HG02759 (cell line): ENCODE data around the gene METTL21C.

ENCODE experiments used
- ATAC-seq: cut with Tn5 transposase; IDR thresholded peaks from one replicate; pipeline ENCODE4 v1.9.1; 2021; ENCODE audit warnings: mild to moderate bottlenecking, moderate library complexity; ENCODE audit not compliant: unreplicated experiment

Gene METTL21C

GRCh38 chr13:102694937-102695336 is at the start of gene METTL21C:
Gene METTL21C (minus strand): TSS chr13:102695044. CDS start chr13:102694498, 546 bp downstream.
- no peak for ATAC-seq

- ATAC-seq, result no peak
Observed at GRCh38 chr13:102742506-102742905, 47.7 kb upstream of the METTL21C start.

DNA sequence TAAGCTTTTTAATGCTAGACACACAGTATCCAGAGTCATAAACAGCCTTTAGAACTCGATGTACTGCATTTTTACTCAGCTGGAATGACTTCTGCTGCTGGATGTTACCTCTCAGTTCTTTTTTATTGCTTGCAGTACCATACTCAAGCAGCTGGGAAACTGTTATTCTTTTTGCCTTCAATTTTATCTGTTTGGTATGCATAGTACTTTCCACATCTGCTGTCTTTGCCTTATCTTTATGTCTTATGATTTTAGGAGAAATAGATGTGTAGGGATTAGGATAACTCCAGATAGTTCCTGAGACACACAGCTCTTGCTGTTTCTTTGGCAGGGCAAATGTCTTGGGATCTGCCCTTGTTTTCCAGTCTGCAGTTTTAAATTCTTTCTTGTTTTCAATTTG is 47.3 kb upstream of the METTL21C start:
- ATAC-seq, result no peak

DNA sequence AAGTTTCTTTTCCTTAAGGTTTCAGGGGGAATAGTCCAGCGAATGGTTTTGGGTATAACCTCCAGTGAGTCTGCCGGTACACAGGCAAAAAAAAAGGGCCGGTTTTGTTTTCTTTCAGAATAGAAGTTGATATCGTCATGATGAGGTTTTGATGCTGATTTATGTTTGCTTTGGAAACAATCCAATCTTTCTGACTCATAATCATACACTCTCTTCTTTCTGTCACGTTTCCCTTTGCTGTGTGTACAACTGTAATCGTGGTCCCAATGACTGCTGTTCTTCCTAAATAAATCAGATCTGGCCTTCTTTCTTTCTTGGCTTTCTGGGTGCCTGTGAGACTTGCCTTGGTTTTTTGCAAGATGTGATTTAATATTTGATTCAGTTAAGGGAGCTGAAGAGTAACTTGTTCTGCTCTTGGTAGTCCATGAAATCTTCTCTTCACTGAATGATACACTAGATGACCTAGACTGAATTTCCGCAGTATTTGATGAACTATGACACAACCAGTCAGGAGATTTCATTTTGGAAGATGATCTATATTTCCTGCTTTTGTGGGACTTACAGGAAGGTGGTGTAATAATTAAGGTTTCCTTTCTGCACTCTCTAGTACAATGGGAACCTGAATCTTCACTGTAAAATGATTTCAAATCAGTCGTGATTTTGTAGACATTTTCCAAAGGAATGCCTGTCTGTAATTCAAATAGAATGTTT is 34.9 kb upstream of the METTL21C start:
- no peak for ATAC-seq

DNA sequence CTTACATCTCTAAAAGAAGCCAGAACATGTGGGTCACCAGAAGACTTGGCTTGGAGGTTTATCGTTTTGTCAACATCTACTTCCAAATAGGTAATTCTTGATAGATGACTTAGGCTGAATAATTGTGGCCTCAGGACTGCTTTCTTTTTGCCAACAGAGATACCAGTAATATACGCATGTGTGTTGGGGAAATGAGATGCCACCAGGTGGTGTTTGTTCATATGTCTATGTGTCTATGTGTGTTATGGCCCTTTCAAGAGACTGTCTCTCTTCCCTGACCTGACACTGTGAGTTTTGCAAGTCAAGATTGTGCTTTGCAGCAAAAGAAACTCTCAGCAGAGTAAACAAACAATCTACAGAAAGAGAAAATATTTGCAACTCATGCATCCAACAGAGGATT is 31.6 kb upstream of the METTL21C start:
- ATAC-seq, result no peak

DNA sequence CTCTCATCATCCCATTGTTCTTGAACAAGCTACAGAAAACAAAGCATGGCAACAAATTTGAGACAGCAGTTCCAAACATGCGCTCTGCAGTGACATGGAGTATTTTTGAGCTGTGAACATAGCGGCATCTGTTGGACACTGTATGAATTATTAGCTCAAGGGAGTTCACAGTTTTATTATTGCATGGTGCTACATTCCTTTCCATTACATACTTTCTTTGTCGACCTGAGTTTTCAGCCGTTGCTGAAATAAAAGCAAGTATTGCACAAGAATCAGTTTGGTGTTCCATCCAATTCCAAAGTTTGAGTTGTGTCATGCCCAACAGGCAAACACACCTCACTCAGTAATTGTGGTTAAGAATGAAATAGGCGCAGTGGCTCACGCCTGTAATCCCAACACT is 30.1 kb upstream of the METTL21C start:
- no peak for ATAC-seq

- no peak for ATAC-seq
Observed at GRCh38 chr13:102721800-102722231, 27.0 kb upstream of the METTL21C start.

GRCh38 chr13:102718746-102719145 is 23.9 kb upstream of the METTL21C start:
- ATAC-seq, result no peak

- ATAC-seq, result no peak
Observed at GRCh38 chr13:102715447-102715846, 20.6 kb upstream of the METTL21C start.

GRCh38 chr13:102710261-102710679 is 15.4 kb upstream of the METTL21C start:
- no peak for ATAC-seq

DNA sequence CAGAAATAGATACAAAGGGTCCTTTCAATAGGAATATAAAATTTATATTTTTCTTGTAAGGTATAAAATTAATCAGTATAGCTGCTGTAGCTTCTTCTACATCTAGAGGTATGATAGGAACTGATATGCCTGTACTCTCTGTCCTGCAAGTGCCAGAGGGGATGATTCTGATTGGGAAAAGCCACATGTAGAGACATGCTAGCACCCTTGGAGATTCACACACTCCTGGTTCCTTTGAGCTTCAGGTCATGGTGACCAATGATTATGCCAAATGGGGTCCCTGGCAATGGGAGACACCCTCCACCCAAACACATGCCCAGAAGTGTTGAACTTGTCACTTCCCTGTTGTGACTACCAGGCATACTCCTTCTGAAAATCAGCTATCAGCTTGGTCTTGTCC is 14.7 kb upstream of the METTL21C start:
- ATAC-seq, result no peak

DNA sequence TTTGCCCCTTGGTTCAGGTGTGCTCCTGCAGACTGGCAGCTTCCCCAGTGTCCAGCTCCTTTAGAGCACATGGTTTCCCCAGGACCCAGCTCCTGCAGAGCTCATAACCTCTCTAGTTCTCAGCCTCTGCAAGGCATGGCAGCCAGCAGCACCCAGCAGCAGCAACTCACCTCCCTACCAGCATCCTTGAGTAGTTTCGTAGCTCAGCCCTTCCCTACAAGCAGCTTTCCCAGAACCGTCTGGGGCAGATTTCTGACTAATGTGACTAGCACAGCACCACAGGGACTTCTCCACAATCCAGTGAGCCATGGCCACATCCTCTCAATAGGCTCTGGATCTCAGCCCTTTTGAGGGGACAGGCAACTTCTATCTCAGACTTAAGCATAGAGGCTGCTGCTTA is 14.1 kb upstream of the METTL21C start:
- no peak for ATAC-seq

DNA sequence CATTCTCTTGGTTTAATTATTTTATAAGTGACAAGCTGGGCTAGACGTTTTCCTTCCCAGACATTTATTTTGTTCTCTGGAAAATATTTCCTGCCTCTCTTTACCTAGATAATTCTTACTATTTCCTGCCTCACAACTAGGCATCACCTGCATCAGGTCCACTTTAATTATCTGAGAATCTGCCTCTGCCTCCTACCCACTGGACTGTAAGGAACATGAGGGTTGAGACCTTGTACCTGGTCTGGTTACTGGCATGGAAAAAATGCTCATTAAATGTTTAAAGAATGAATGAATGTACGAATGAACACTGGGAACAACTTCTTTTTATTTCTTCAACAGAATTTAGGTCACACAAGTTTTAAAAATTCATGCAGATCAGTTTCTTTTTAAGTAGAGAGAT is 13.4 kb upstream of the METTL21C start:
- no peak for ATAC-seq

- no peak for ATAC-seq
Observed at GRCh38 chr13:102707467-102707866, 12.6 kb upstream of the METTL21C start.

DNA sequence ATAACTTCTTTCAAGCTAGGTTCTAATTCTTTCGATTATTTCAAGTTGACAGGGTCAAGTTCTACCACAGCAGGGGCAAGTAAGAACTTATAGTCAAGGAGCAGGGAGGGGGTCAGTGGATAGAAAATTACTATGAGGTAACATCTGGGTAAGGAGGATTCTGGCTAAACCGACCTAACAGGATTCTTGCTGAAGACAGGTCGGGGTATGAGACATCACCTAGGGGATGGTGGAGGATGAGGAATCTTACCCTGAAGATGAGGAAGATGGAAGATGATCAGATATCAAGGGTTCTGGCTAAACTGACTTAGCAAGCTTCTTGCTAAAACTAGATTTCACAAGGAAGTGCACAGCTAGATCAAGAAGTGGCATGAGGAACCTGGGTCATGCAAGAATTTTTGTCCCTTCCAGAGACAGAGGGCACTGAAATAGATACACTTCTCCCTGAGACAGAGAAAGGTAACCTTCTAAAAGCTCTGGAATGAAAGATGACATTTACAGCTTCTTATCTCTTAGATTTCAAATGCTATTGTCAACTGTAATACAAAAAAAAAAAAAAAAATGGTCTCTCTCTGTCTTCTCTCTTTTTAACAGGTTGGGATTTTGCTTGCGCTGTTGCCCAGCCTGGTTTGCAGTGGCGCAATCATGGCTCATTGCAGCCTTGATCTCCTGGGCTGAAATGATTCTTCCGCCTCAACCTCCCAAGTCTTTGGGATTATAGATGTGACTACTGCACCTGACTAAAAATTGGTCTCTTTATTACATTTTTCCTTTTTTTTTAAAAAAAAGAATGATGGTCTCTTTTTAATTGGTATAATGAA is 9.6 kb upstream of the METTL21C start:
- ATAC-seq, result no peak

- no peak for ATAC-seq
Observed at GRCh38 chr13:102703726-102704035, 8.8 kb upstream of the METTL21C start.

GRCh38 chr13:102702965-102703725 is 8.3 kb upstream of the METTL21C start:
- ATAC-seq, result no peak

DNA sequence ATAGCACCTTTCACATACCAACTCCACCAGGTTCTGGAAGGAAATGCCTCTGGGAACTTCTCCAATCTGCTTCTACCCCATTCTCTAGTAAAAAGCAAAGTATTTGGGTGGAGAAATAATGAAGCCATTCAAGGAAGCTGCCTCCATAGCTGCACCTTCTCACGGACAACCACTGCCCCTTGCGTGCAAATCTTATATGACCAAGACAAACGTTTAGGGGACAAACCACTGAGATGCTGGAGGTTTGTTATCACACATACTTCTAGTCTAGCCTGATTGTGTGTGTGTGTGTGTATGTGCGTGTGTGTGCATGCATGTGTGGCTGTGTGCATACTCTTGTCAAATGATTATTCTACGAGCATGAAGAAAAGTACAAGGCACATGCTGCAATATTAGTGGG is 6.5 kb upstream of the METTL21C start:
- ATAC-seq, result no peak

- no peak for ATAC-seq
Observed at GRCh38 chr13:102700088-102701031, 5.5 kb upstream of the METTL21C start.

DNA sequence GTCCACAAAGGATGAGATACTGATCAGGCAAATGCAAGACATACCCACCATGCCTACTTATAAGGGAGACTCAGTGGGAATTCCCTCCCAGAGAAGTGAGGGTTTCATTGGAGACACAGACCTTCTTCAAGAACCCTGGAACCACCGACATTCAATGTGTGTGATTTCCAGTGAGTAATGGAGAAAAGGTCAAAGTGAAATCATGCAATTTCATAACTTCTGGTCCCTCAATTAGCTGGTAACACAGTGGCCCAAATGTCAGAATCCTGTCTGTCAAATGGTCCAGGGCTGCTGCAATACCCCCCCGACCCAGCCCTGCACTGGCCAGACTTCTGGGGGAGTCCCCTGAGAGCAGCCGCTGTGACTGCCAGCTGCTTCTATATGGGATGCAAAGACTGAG is 4.7 kb upstream of the METTL21C start:
- ATAC-seq, result no peak

DNA sequence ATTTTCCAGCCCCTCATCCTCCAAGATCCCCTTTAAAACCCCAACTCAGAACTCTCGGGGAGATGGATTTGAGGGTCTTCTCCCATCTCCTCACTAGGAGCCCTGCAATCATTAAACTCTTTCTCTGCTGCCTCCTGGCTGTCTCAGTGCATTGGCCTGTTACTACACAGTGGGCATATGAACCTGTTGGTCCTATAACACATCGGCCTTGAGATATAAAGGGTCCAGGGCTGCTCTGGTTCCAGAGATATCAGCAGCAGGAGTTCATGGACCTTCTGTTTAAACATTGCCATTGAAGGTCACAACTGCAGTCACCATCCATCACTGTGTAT is 3.8 kb upstream of the METTL21C start:
- no peak for ATAC-seq
